T47D (cell line): ENCODE measurements around the gene LRRN2.
"Not testable (repeated sequence)": the region's sequence is repeated elsewhere in the genome, so short reads cannot be mapped to it uniquely, and the experiment has no call there.

Experiments
- DNase-seq, 2 experiments: peaks; one replicate each; pipeline versions ENCODE4 v3.0.0 to v3.0.0-alpha.2; 2011 to 2012; ENCODE audit warnings: low read depth in 1 of 2, low spot score in 1 of 2
- JUND ChIP-seq: IDR thresholded peaks from 2 replicates; pipeline ENCODE4 v1.6.1; 2012; ENCODE audit warnings: low read depth
- in situ Hi-C: cut with HindIII; loops from 2 replicates; pipeline ENCODE4 v1.10.0; 2016; ENCODE audit warnings: low sequenced_read_pairs, low pct_unique_long_range_greater_than_20kb

LRRN2 gene

DNA sequence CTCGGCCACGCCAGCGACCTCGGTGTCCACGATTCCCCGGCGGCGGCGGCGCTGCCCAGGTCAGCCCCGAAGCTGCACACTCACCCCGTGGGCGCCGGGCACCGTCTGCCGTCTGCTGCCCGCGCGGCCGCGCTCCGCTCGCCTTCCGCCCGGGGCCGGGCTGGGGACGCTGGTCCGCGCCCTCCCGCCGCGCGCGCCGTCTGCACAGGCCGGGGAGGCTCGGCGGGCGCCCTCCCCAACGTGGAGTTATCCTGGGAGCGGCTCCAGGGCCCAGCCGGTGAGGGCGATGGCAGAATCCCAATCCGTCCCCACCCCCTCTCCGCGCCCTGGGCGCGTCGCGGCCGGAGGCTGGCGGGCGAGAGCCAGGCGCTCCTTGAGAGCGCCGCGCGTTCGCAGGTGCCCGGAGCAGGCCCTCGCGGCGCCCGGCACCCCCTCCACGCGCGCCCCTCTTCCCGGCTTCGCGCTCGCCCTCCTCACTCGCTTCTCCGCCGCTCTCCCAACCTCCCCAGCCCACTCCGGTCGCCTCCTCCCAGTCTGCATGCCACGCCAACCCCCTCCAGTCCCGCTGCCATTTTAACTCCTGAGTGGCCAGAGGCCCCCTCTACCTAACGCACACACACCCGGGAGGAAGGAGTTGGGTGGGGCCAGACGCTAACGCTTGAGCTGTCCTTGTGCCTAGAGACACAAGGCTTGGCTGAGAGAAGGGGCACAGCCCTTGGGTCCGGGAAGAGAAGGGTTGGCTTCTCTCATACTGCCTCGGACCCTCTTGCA lies at the start of gene LRRN2:
Gene LRRN2, minus strand, starts transcription at position 503 of the 771 bp plus-strand sequence. CDS start 65,746 bp downstream, outside the sequence.
- peak; percentile 50 to 88 for DNase-seq

DNA sequence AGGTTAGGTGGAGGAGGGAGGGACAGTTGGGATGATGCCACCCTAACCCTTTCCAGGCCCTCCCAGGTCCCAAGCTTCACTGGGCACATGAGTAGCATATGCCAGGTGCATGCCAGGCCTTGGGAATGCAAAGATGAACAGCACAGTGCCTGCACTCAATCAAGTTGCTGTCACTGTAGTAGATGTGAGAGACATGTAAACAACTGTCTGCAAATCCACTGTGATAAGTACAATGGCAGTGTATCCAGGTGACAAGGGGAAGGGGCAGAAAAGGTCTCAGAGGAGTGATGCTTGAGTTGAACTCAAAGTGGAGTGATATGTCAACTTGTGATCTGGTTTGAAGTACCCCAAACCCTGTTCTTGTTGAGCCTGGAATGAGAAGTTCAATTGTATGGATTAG lies 49.5 kb upstream of the LRRN2 start:
- in situ Hi-C loops = no loop called here
- no peak for TF ChIP-seq JUND
- DNase-seq = no peak

More for the DNA sequence above, at the start of gene LRRN2:
- in situ Hi-C loops = no loop called here
- TF ChIP-seq JUND = no peak

DNA sequence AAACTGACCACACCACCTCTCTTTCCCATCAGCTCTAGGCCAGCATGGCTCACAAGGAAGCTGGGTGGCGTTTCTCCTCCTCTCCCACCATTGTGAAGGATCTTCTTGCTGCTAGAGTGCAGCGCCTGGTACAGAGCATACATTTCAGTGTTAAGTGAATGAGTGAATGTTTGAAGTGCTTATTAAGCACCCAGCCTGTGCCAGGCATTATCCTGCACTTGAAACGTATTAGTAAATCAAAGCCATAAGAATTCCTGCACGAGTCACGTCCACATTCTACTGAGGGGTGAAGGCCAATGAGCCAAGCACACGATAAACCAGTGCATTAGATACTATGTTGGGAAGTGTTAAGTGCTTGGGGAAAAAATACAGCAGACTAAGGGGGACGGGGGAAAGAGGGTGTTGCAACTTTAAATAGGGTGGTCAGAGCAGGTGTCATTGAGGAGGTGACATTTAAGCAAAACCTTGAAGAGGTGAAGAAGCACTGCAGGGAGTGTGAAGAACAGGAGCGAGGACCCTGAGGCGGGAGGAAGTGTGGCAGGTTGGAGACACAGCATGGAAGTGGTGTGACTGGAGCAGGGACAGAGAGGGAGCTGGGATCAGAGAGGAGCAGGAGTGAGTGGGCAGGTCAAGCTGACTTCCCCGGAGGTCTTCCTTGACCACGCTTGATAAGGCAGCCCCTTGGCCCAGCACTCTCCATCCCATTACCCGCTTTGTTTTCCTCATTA lies 48.5 kb upstream of the LRRN2 start:
- in situ Hi-C loops = no loop called here
- no peak for TF ChIP-seq JUND
- DNase-seq = no peak

DNA sequence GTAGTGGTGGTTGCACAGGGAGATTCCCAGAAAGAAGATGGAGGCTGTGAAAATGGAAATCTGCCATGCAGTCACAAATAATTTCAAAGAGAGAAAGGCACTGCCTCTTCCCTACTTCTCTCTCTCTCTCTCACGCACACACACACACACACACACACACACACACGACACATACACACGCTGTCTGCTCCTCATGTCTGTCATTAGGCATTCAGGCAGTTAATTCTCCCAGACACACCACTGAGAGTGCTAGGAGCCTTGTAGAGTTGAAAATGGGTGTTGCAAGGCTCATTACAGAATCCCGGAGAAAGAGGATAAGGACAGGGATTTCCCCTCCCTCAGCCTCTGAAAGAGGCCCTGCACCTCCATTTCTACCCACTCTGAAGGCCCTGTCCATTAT lies 47.8 kb upstream of the LRRN2 start:
- in situ Hi-C loops = no loop called here
- no peak for DNase-seq
- TF ChIP-seq JUND = no peak

DNA sequence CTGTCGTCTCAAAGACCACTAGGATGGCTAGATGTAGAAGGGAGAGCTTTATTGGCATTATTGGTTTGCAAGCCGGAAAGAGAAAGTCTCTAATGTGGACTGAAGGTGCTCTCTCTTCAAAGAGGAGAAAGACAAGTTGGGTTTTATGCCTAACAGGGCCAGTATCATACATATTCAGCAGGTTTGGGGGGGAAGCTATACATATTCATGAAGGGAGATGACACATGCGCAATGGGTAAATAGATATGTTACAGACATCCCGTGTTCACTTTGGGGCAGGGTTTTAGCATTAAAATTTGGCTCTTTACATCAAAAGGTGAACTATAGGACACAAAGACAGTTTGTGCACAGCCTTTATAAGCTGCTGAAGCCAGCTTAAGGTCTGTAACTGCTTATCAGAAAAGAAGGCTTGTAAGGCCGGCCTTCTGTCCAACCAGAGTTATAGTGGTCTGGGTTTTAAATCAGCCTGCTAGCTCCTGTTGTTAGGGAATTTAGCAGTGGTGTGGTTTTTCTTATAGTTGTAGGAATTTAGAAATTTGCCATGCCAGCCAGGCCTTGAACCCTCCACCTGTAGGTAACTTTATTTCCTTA lies 46.5 kb upstream of the LRRN2 start:
- DNase-seq = no peak
- in situ Hi-C loops = no loop called here
- TF ChIP-seq JUND = no peak

DNA sequence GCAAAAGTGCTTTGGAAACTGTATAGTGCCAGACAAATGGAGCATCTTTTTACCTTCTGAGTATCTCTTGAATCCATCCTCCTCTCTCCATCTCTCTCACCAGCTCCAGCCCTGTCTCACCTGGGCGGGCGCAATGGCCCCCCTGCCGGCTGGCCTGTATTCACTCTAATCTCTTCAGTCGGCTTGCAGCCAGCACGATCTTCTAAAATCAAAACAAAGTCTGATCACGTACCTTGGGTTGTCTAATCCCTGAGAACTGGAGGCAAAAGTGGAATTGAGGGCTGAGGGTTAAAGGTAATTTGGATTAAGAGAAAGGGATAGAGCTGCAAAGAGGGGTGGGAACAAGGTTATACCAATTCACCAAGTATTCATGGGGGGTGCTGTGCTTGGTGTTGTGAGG lies 46.0 kb upstream of the LRRN2 start:
- in situ Hi-C loops = no loop called here
- TF ChIP-seq JUND = no peak
- DNase-seq = no peak

DNA sequence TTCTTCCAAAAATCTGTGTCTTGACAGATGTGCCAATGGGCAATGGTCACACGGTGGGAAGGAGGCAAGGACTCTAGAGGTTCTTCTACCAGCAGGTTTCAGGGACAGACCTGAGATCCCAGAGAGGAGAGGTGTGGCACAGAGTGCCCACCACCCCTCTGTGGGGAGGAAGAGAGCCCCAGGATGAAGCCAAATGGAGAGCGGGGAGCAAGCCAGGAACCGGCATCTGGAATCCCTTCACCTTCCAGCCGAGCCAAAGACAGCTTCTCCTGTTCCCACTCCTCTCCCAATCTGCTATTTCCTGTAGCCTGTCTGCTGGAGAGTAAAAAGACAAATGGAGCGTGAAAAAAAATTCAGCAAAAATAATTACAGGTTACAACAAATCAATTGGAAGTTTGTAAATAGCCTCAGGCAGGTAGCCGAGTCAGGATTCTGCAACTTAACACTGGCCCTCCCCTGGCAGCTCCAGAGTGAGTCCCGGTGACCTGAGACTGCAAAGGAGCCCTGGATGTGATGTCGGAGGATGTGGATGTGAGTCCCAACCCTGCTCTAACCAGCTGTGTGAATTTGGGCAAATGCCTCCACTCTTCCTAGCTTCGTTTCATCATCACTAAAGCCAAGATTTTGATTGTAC lies 45.4 kb upstream of the LRRN2 start:
- no peak for TF ChIP-seq JUND
- in situ Hi-C loops = no loop called here
- DNase-seq = peak in 1 of 2 experiments; percentile 56

DNA sequence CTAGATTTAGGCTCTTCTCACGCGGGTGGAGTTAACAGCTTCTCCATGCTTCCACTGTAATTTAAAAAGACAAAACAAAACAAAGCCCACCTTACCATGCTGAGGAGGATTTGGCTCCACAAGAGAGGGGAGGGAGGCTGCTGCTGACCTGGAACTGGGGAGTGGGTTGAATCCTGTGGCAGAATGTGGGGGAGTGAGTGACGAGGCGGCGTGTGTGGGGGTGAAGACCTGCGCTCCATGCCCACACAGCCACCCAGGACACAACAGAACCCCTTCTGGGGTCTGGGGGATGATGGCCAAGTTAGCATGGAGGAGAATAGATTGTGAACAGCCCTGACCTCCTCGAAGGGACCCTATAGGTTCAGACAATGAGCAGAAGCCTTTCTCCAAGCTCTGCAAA lies 44.0 kb upstream of the LRRN2 start:
- no peak for TF ChIP-seq JUND
- no peak for DNase-seq
- in situ Hi-C loops = no loop called here

DNA sequence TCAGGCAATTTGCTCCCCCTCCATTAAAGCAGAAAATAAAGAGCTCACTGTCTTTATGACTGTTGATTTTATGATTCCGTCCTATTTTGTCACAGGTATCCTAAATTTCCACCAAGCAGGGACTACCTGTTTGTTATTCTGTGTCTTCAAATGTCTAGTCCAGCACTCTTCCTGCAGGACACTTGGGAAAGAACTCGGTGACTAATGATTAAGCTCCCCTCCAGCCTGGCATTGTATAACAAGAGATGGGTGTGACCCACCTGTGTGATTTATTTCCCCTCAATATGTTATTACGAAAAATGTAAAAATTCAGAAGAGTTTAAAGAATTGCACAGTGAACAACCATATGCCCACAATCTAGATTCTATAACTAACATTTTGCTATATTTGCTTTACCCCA lies 42.9 kb upstream of the LRRN2 start:
- in situ Hi-C loops = no loop called here
- no peak for TF ChIP-seq JUND
- no peak for DNase-seq

DNA sequence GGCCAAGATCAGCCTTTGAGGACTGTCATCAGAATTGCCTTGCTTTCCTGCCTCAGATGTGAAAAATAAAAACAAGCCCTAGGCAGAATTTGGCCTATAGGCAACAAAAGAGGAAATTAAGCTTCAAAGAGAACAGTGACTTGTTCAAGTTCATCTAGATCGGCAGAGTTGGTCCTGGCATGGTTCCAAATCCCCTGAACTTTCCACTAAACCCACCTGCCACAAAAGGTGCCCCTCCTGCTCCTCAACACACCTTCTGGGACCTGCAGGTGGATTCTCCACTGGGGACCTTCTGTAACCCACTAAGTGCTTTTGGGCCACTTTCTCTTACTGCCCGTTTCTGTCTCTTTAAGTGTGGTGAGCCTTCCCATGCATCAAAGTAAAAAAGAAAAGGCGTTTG lies 42.5 kb upstream of the LRRN2 start:
- no peak for DNase-seq
- no peak for TF ChIP-seq JUND
- in situ Hi-C loops = no loop called here

DNA sequence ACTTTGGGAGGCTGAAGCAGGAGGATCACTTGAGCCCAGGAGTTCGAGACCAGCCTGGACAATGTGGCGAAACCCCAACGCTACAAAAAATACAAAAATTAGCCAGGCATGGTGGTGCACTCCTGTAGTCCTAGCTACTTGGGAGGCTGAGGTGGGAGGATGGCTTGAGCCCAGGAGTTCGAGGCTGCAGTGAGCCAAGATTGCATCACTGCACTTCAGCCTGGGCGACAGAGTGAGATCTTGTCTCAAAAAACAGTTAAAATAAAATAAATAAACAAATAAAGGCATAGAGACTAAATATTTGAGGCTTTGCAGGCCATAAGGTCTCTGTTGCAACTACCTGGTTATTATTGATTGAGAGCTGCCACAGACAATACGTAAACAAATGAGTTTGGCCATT lies 41.9 kb upstream of the LRRN2 start:
- in situ Hi-C loops = not testable (repeated sequence)
- DNase-seq = peak in 1 of 2 experiments; percentile 27

DNA sequence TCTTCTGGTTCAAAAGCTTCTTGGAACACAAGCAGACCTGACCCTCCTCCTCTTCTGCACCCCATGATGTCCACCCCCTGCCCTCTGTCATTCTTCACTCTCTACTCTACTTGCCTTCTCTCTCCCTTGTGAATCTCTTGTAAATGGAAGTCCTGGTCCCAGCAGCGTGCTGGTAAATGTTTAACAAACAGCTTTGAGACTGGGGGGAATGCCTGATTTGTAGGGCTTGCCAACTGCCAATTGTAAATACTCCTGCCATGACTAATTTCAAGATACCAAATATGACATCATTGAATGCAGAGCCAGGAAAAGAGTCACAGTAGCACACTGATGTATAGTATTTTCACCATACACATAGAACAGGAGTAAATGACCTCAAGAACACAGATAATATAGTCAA lies 40.9 kb upstream of the LRRN2 start:
- in situ Hi-C loops = no loop called here
- TF ChIP-seq JUND = no peak
- DNase-seq = no peak
